NCI-H82 treated with DMSO at 0.1 percent for 48 hours (cell line): ENCODE measurements around the gene CEP83.

Experiments
- DNase-seq: peaks from one replicate; lab custom pipeline; 2025; ENCODE audit not compliant: unreplicated experiment; lab: John Stamatoyannopoulos, UW

Gene CEP83

GRCh38 chr12:94308612-94309011 is 151.1 kb downstream of the CEP83 start:
- no peak for DNase-seq

DNA sequence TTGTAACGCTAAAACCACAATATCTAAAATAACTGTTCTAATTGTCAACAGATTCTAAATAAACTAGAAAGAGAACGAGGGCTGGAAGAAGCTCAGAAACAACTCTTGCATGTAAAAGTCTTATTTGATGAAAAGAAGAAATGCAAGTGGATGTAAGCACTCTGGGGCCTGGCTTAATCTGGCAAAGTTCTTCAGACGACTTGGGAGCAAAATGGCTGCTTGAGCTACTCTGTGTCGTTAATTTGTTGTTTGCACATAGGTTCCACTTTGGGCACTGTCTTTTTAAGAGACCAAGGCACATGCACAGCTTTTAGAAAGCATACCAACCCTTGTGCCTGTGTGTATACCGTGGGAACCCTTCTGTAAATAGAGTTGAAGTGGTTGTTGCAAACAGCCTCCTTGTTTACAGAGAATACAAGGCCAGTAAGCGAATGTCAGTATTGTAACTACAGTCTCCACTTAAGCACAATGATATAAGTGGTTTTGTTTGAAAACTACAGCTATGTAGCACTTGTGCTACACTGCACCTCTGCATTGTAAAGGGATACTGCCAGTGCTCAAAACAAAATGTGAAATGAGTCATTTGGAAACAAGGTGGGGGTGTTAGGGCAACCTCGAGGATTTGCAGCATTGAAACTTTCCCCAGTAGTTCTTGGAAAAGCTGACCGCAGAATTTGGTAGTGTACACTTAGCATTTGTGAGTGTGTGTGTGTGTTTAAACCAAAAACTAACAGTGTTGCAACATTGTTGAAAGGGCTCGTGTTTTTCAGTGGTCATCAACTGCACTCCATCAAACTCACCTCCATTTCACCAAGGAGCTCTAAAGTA is 154.3 kb downstream of the CEP83 start:
- no peak for DNase-seq

GRCh38 chr12:94304566-94305061 is 155.1 kb downstream of the CEP83 start:
- no peak for DNase-seq

- no peak for DNase-seq
Observed at GRCh38 chr12:94304012-94304411, 155.7 kb downstream of the CEP83 start.

DNA sequence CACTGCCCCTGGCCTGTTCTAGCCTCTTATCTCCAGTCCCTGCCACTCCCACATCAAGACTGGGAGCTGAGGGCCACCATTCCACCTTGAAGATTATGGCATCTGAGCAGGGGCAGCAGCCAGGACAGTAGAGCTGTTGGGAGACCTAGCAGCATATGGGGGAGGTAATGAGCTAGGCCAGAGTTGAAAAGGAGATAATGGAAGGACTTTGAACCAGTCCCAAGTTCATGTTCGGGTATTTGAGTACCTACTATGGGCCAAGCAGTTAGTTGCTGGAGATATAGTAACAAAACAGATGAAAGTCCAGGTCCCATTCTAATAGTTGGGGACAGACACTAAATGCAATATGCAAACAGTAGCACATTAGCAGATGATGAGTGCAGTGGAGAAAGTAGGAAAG is 159.8 kb downstream of the CEP83 start:
- no peak for DNase-seq

- no peak for DNase-seq
Observed at GRCh38 chr12:94297876-94298505, 161.7 kb downstream of the CEP83 start.

DNA sequence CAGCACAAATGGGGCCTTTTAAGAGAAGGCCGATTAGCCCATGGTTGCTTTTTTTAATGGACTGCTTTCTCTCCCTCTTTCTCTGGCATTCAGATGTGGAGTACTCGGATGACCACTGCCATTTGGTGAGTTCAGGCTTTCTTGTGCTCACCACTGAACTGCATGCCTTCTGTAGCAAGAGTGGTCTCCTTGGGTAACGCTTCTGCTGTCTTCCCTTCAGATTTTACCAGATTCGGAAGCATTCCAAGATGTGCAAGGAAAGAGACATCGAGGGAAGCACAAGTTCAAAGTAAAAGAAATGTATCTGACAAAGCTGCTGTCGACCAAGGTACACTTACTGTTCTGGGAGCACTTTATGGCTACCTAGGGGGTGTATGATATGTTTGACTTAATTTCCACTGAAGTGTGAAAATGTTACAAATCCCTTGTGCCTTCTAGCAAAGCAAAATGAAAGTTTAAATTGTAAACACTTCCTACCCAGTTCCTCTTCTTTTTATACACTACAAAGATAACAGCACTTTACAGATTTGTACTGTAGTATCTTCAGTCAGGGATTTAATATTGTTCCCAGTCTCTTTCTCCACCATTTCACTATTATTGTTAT is 162.5 kb downstream of the CEP83 start:
- no peak for DNase-seq

GRCh38 chr12:94290353-94290752 is 169.3 kb downstream of the CEP83 start:
- peak; percentile 14 for DNase-seq

- DNase-seq: no peak
Observed at GRCh38 chr12:94289461-94290312, 170.0 kb downstream of the CEP83 start.

DNA sequence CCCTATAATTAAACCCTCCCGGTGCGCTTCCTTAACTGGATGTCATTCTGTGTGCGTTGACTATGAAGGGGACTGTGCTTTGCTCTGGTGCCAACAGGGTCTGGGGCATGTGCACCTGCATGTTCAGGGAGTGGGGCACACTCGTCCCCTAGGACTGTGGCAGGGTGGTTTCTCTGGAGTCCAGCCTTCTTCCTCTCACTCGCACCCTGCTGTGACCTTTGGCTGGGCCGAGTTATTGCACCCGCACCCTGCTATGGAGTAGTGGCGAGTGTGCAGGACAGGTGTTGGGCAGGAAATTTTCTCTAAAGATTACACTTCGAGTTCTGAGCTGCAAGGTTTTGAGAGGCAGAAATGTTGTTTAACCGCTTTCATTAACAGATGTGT is 172.4 kb downstream of the CEP83 start:
- DNase-seq: no peak

DNA sequence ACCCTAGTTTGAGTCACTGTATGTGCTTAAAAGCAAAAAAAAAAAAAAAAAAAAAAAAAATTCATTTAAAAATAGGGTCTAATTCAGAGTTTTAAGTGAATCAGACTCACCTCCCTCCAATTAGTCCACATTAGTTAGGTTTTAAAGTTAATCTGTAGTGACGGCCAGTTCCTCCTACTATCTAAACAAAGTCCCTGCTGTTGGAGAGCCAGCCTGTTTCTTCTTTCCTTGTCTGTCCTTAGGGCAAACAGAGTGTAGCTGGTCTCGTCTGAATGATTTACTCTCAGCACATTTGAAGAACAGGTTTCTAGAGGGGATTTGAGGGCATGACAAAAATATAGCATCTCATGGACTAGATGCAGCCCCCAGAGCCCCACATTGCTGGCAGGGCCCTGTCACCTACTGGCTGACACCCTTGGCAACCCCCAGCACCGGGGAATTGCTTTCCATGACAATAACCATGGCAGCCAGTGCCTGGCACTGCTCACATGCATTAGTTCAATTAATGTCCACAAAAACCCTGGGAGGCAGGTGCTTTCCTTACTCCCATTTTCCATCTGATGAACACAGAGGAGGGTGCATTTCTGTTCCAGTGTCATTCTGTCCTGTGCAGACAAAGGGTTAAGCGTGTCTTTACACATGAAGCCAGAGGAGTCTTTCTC is 173.0 kb downstream of the CEP83 start:
- no peak for DNase-seq

GRCh38 chr12:94285943-94286582 is 173.6 kb downstream of the CEP83 start:
- peak; percentile 84 for DNase-seq

DNA sequence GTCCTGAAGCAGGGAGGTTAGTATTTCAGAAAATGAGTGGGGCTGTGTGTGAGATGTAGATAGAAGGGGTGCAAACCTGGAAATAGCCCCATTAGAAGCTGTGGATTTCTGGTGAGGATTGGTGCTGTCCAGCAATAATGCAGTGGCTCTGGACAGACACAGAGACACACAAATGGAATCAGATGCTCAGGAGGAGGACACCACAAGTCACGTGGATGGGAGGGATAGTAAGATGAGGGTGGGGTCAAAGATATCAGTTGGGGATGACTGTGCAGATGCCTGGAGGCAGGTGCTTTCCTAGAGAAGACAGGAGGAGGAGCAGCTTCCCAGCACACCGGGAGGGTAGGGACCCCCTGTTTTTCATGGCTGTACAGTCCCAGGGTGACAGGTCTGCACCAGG is 174.8 kb downstream of the CEP83 start:
- no peak for DNase-seq

GRCh38 chr12:94284046-94284445 is 175.6 kb downstream of the CEP83 start:
- DNase-seq: no peak

- DNase-seq: no peak
Observed at GRCh38 chr12:94282675-94283074, 177.0 kb downstream of the CEP83 start.

- DNase-seq: no peak
Observed at GRCh38 chr12:94280063-94280462, 179.6 kb downstream of the CEP83 start.

DNA sequence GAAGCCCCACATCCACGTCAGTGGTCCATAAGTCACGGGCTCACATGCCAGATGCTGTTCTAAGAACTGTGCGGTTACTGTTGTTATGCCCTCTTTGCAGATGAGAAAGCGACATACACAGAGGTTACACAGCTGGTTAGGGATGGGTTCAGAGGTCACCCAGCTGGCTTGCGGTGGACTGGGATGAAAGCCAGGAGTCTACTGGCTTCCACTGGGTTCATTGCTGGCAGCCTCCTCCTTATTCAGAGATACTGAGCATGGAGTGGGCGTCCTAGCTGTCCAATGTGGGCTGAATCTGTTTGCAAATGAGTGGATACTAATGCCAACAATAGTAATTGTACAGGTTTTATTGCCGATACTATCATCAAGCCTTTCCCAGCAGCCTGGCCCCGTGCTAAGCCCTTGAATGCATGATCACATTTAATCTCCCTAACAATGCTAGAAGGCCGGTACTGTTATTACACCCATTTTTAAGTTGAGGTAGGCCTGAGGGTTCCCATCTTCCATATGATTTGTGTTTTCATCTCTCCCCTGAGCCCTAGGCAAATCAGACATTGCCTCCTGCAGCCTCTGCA is 182.2 kb downstream of the CEP83 start:
- DNase-seq: no peak

- DNase-seq: no peak
Observed at GRCh38 chr12:94276725-94277124, 182.9 kb downstream of the CEP83 start.

GRCh38 chr12:94273272-94273671 is 186.4 kb downstream of the CEP83 start:
- no peak for DNase-seq

GRCh38 chr12:94272280-94272679 is 187.4 kb downstream of the CEP83 start:
- no peak for DNase-seq
